Effector CD4-positive, alpha-beta T cell (primary cell): ENCODE results near the gene ADAMTS2.

Experiments
- DNase-seq: peaks from one replicate; pipeline ENCODE4 v3.0.0-alpha.2; 2020

The ADAMTS2 gene

GRCh38 chr5:179275381-179275878, 69.8 kb downstream of the ADAMTS2 start:
- no peak for DNase-seq

GRCh38 chr5:179274321-179275315, 70.6 kb downstream of the ADAMTS2 start:
- no peak for DNase-seq

GRCh38 chr5:179273441-179274145, 71.7 kb downstream of the ADAMTS2 start:
- DNase-seq: no peak

- no peak for DNase-seq
These were observed 72.2 kb downstream of the ADAMTS2 start for GRCh38 chr5:179273073-179273435.

GRCh38 chr5:179272326-179273072, 72.8 kb downstream of the ADAMTS2 start:
- DNase-seq: no peak

- no peak for DNase-seq
These were observed 73.4 kb downstream of the ADAMTS2 start for GRCh38 chr5:179271821-179272325.

- no peak for DNase-seq
These were observed 73.9 kb downstream of the ADAMTS2 start for GRCh38 chr5:179271428-179271734.

GRCh38 chr5:179270581-179271427, 74.5 kb downstream of the ADAMTS2 start:
- no peak for DNase-seq

- no peak for DNase-seq
These were observed 75.3 kb downstream of the ADAMTS2 start for GRCh38 chr5:179269781-179270543.

GRCh38 chr5:179268966-179269693, 76.1 kb downstream of the ADAMTS2 start:
- no peak for DNase-seq

- DNase-seq: no peak
These were observed 76.8 kb downstream of the ADAMTS2 start for GRCh38 chr5:179268399-179268952.

GRCh38 chr5:179267671-179268083, 77.6 kb downstream of the ADAMTS2 start:
- DNase-seq: no peak

- DNase-seq: no peak
These were observed 78.1 kb downstream of the ADAMTS2 start for GRCh38 chr5:179267071-179267670.

GRCh38 chr5:179266291-179267070, 78.8 kb downstream of the ADAMTS2 start:
- no peak for DNase-seq

- no peak for DNase-seq
These were observed 79.6 kb downstream of the ADAMTS2 start for GRCh38 chr5:179265514-179266290.

GRCh38 chr5:179264783-179265513, 80.3 kb downstream of the ADAMTS2 start:
- no peak for DNase-seq
